ENCODE measurements around the gene PCNX1.

PCNX1 gene

DNA sequence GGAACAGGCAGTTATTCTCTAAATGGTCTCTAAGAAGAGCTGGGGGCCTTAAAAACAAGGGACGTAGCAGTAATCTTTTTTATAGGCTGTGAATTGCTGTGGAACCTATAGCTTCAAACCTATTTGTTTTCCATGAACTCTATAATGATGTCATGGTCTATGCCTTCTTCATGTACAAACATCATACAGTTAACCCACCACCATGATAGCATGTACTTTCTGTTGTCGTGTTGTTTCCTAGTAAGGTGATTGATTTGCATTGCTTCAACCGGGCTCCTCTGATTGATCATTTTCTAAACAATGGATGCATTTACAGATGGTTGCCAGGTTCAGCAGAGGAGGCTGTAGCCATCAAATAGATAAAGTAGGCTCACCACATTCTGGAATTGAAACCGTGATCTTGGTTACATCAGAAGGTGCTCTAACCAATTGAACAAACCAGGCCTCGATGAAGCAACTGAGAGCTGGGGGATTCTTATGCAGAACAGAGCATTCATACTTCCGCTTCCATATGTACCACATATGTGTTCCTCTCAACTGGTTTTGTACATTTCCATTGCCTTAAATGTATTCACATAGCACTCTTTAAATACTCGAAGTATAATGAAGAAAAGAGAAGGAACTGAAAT, 25.6 kb upstream of the PCNX1 start:
- no peaks in the 10 kb centered on the region for H3K36me3 ChIP-seq (ENCODE audit: insufficient read depth, low read depth, low read length)
- no peak overlapping the region for H3K4me3 ChIP-seq (ENCODE audit: low read length)
- H3K27ac ChIP-seq (ENCODE audit: low read length): no peak overlapping the region
- H3K9me3 ChIP-seq (ENCODE audit: insufficient read depth, low read depth, low read length): no peaks in the 10 kb centered on the region
- no peak overlapping the region for H3K9ac ChIP-seq (ENCODE audit: low read depth, low read length)
- no peaks in the 10 kb centered on the region for H3K27me3 ChIP-seq (ENCODE audit: insufficient read depth, low read length)
- peaks cover 3% of the 10 kb centered on the region; the same call in 1 of the 2 replicates for H3K4me1 ChIP-seq (ENCODE audit: insufficient read depth, low read length)

DNA sequence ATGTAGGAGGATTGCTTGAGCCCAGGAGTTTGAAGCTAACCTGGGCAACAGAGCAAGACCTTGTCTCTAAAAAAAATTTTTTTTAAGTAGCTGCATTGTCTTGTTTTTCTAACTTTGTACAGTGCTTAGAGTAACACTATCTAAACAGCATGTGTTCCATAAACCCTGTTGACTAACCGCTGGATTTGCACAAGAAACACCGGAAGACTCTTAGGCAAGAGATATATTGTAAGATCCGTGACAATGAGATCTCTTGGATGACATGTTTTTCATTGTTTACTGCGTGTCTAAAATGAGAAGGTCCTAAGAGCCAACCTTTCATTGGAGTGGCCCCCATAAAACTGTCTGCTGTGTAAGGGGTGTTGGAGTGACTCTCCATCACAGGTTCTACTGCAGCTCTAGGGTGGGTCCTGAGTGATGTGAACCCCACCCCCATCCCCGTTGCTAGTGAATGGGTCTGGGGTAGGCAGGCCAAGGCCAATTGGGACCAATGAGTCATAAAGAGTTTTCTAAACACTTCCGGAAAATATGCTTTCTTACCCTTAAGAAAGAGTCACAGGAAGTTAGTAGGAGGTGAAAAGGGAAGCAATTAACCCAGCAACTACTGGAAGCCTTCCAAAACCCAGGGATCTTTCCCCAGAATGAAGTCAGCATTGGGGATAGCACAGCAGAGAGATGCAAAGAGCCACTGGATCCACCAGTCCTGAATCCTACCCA, 24.3 kb upstream of the PCNX1 start:
- H3K36me3 ChIP-seq (ENCODE audit: insufficient read depth, low read depth, low read length): no peaks in the 10 kb centered on the region
- H3K9ac ChIP-seq (ENCODE audit: low read depth, low read length): no peak overlapping the region
- H3K4me3 ChIP-seq (ENCODE audit: low read length): no peak overlapping the region
- H3K9me3 ChIP-seq (ENCODE audit: insufficient read depth, low read depth, low read length): no peaks in the 10 kb centered on the region
- H3K4me1 ChIP-seq (ENCODE audit: insufficient read depth, low read length): peaks cover 7% of the 10 kb centered on the region; the same call in 1 of the 2 replicates
- H3K27me3 ChIP-seq (ENCODE audit: insufficient read depth, low read length): no peaks in the 10 kb centered on the region
- no peak overlapping the region for H3K27ac ChIP-seq (ENCODE audit: low read length)

DNA sequence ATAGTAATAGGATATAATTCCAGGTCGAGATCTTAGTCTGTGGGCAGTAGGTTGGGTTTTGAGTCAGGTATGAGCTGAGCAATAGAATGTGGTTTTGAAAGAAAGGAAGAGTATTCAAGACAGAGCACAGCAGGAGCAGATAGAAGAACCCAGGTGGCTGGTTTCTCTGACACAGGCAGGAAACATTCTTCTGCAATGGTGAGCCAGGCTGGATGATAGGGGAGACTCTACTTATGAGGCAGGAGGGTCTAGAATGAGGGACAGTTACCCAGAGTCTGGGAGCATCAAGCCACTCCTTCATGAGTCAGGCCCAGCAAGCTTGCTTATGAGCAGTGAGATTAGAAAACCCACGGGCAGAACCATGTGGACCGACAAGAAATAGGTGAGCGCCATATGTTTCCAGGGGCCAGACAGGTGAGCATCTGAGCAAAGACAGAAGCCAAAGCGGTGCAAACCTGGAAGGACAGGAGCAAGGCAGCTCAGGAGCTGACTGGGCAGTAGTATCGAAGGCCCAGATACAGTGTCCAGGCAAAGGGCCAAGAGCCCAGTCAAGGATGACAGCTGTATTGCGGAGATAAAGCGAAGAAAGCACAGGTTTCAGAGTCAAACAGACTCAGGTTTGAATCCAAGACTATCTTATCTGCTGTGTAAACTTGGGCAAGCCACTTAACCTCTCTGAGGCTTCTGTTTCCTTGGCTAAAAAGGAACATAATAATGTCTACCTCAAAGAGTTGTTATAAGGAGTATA, 22.5 kb upstream of the PCNX1 start:
- no peak overlapping the region for H3K9ac ChIP-seq (ENCODE audit: low read depth, low read length)
- no peak overlapping the region for H3K27ac ChIP-seq (ENCODE audit: low read length)
- H3K36me3 ChIP-seq (ENCODE audit: insufficient read depth, low read depth, low read length): no peaks in the 10 kb centered on the region
- no peaks in the 10 kb centered on the region for H3K9me3 ChIP-seq (ENCODE audit: insufficient read depth, low read depth, low read length)
- H3K4me3 ChIP-seq (ENCODE audit: low read length): no peak overlapping the region
- peaks cover 7% of the 10 kb centered on the region; the same call in 1 of the 2 replicates for H3K4me1 ChIP-seq (ENCODE audit: insufficient read depth, low read length)
- H3K27me3 ChIP-seq (ENCODE audit: insufficient read depth, low read length): no peaks in the 10 kb centered on the region

DNA sequence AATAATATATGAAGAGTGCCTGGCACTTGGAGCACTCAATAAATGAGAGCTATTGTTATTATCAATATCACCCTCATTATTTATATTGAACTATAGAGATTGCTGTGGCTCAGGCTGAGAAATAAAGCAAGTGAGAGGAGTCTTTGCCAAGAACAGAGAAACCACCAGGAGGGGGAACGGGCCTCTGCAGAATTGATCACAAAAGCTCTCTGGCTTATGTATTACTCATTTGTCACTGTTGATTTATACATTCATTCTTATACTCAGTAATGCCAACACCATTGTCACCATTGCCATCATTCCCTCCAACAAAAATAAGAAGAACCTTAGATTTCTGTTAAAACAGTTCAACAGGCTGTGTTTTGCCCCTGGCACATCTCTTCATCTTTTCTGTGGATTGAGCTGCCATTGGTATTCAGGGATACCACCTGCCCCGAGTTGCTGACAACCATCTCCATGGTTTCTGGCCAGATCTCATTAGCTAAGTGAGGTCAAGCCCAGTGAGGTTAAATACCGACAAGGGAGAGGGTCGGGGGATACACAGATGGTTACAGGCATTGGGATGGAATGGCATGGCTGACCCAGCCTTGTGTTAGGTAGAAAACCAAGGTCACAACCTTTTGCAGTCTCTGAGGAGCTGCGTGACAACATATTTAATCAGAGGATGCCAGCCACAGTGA, 21.8 kb upstream of the PCNX1 start:
- Histone ChIP-seq H3K9me3 (ENCODE audit: insufficient read depth, low read depth, low read length) (no peaks in the 10 kb centered on the region), H3K4me3 (ENCODE audit: low read length) (no peak overlapping the region), H3K4me1 (ENCODE audit: insufficient read depth, low read length) (peaks cover 7% of the 10 kb centered on the region; the same call in 1 of the 2 replicates), H3K36me3 (ENCODE audit: insufficient read depth, low read depth, low read length) (no peaks in the 10 kb centered on the region), H3K27me3 (ENCODE audit: insufficient read depth, low read length) (no peaks in the 10 kb centered on the region), H3K27ac (ENCODE audit: low read length) (no peak overlapping the region), H3K9ac (ENCODE audit: low read depth, low read length) (no peak overlapping the region)

DNA sequence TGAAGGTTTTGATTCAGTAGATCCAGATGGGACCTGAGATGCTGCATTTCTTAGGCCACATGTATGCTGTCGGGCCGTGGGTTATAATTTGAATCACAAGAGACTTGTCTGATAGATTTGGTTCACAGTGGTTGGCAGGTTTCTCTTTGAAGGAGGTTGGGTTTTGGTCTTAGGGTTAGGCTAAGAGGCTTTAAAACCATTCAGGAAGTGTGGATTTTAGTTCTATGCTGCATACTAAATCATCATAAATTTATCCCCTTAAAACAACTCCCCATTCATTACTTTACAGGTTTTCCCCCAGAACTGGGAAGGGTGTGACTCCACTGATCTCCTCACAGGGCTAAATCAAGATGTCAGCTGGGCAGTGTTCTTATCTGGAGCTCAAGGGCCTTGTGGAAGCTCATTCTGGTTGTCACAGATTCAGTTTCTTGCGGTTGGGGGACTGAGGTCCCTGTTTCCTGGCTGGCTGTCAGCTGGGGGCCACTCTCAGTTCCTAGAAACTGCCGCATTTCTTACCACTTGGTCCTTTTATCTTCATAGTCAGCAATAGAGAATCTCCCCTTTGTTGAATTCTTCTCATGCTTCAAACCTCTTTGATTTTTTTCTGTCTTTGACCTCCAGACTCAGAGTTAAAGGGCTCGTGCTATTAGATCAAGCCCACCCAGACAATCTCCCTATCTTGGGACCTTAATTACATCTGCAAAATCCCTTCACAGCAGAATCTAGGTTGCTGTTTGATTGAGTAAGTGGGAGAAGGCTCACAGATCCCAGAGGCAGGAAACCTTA, 20.6 kb upstream of the PCNX1 start:
- Histone ChIP-seq H3K4me1 (ENCODE audit: insufficient read depth, low read length) (peaks cover 7% of the 10 kb centered on the region; the same call in 1 of the 2 replicates), H3K9me3 (ENCODE audit: insufficient read depth, low read depth, low read length) (no peaks in the 10 kb centered on the region), H3K9ac (ENCODE audit: low read depth, low read length) (no peak overlapping the region), H3K27ac (ENCODE audit: low read length) (no peak overlapping the region), H3K27me3 (ENCODE audit: insufficient read depth, low read length) (no peaks in the 10 kb centered on the region), H3K36me3 (ENCODE audit: insufficient read depth, low read depth, low read length) (no peaks in the 10 kb centered on the region), H3K4me3 (ENCODE audit: low read length) (no peak overlapping the region)

DNA sequence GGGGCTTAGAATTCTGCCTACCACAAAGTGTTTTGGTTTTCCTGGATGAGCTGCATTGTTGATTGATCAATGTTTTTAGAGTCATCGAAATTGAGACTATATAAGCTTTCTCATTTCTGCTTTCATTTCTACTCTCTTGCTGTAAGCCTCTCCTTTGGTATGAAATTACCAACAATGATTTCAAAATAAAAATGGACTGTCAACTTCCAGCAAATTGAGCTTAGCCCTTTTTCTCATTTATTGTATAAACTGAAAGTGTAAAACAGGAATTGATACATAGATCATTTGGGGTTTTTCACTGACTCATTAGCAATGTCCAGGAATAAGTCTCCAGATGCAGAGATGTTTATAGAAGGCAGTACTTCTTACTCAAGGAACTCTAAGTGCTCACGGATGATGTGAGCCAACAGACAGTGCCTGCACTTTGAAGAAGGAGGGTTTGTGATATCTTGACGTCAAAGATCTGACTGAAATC, 20.0 kb upstream of the PCNX1 start:
- H3K9me3 ChIP-seq (ENCODE audit: insufficient read depth, low read depth, low read length): no peaks in the 10 kb centered on the region
- H3K36me3 ChIP-seq (ENCODE audit: insufficient read depth, low read depth, low read length): no peaks in the 10 kb centered on the region
- no peak overlapping the region for H3K27ac ChIP-seq (ENCODE audit: low read length)
- no peaks in the 10 kb centered on the region for H3K27me3 ChIP-seq (ENCODE audit: insufficient read depth, low read length)
- no peak overlapping the region for H3K9ac ChIP-seq (ENCODE audit: low read depth, low read length)
- no peak overlapping the region for H3K4me3 ChIP-seq (ENCODE audit: low read length)
- peaks cover 7% of the 10 kb centered on the region; the same call in 1 of the 2 replicates for H3K4me1 ChIP-seq (ENCODE audit: insufficient read depth, low read length)

DNA sequence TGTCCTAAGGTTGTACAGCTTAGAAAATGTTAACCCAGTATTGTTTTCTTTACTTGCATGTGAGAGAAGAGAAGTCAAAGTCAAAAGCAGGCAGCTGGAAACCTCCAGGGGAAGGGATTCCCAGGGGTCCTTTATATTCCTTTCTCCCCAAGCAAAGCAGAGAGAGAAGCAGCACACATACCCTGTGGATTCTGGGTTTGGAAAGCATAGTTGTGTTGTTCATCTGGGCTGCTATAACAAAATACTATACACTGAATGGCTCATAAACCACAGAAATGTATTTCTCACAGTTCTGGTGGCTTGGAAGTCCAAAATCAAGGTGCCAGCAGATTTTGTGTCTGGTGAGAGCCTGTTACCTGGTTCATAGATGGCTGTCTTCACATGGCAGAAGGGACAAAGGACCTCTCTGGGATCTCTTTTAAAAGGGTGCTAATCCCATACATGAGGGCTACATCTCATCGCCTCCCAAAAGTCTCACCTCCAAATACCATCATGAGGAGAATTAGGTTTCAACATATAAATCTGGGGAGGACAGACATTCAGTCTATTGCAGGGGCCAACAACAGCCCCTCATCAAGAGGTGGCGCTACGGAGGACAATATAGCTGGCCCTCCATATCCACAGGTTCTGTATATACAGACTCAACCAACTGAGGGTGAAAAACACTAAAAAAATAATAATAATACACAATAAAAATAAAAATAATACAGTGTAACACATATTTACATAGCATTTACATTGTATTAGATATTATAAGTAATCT, 19.3 kb upstream of the PCNX1 start:
- H3K4me3 ChIP-seq (ENCODE audit: low read length): no peak overlapping the region
- H3K27me3 ChIP-seq (ENCODE audit: insufficient read depth, low read length): no peaks in the 10 kb centered on the region
- no peak overlapping the region for H3K27ac ChIP-seq (ENCODE audit: low read length)
- no peak overlapping the region for H3K9ac ChIP-seq (ENCODE audit: low read depth, low read length)
- no peaks in the 10 kb centered on the region for H3K36me3 ChIP-seq (ENCODE audit: insufficient read depth, low read depth, low read length)
- H3K9me3 ChIP-seq (ENCODE audit: insufficient read depth, low read depth, low read length): no peaks in the 10 kb centered on the region
- peaks cover 7% of the 10 kb centered on the region; the same call in 1 of the 2 replicates for H3K4me1 ChIP-seq (ENCODE audit: insufficient read depth, low read length)

DNA sequence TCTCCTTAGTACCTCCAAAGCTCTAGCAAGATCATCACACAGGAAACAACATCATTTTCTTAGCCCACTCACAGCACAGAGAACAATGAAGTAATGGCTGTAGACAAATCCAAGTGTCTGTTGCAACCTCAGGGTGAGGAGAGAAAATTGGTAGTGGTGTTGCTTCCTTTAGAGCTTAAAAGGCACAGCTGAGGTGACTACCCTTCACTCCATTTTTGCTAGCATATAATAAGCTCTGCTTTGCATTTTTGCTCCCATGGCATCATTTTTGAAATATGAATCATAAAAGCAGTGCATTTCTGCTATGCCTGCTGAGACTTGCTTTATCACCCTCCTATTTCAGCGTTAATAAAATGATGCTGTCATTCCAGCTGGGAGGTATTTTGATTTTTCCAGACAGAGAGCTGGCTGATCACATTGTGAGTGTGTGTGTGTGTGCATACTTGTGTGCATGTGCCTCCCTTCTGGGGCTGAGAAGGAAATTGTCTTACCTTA, 18.5 kb upstream of the PCNX1 start:
- Histone ChIP-seq H3K36me3 (ENCODE audit: insufficient read depth, low read depth, low read length) (no peaks in the 10 kb centered on the region), H3K4me3 (ENCODE audit: low read length) (no peak overlapping the region), H3K27ac (ENCODE audit: low read length) (no peak overlapping the region), H3K9ac (ENCODE audit: low read depth, low read length) (no peak overlapping the region), H3K9me3 (ENCODE audit: insufficient read depth, low read depth, low read length) (no peaks in the 10 kb centered on the region), H3K27me3 (ENCODE audit: insufficient read depth, low read length) (no peaks in the 10 kb centered on the region), H3K4me1 (ENCODE audit: insufficient read depth, low read length) (peaks cover 7% of the 10 kb centered on the region; the same call in 1 of the 2 replicates)

DNA sequence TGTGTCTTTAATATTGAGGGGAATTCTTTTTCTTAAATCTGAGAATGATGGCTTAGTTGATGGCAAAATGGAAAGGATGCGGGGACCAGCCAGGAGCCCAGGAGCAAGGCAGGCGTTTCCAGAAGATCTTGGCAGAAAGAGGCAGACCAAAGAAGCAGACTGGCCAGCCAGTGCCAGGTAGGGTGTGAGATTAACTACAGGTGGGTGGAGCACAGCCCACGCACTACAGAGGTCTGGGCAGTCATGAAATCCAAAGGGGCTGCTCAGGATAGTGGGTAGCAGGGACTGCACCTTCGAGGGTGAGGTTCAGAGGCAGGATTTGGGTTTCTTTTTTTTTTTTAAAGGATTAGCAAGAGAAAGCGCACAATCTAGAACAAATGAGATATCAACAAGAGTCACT, 17.7 kb upstream of the PCNX1 start:
- peaks cover 7% of the 10 kb centered on the region; the same call in 1 of the 2 replicates for H3K4me1 ChIP-seq (ENCODE audit: insufficient read depth, low read length)
- H3K27ac ChIP-seq (ENCODE audit: low read length): no peak overlapping the region
- no peaks in the 10 kb centered on the region for H3K36me3 ChIP-seq (ENCODE audit: insufficient read depth, low read depth, low read length)

DNA sequence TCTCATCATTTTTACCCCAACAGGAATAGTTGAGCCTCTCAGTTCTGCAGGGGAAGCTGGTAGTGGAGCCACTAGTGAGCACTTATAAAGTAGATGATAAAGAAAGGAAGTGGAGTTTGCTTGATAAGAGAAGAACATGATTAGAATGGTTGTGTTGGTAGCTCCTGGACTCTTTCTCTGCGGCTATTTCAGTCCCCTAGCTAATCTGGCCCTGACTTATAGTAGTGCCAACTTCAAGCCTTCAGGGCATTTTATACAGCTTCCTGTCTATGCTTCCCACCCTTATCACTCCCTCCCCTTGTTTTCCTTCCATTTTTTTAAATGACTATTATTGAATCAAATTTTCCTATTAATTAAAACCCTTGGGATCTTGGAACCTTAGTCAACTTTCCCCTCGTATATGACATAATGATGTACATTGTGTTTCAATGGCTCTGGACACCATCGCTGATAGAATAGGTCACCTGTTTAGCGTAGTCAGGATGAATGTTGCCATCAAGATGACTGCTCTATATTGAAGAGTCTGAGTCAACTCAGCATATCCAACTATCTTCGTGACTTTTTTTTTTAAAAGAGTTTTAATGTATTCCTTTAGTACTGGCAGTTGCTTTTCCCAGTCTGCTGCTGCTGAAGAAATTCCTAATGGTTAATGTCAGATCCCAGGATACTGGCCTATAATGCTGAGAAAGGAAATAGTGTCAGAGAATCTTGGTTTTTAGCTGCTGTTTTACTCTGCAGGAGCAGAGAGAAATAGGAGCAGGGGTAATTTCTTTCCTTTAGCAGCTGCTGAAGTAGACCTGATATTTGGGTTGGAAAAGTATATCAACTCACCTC, 16.2 kb upstream of the PCNX1 start:
- Histone ChIP-seq H3K9ac (ENCODE audit: low read depth, low read length) (no peak overlapping the region), H3K27ac (ENCODE audit: low read length) (no peak overlapping the region), H3K4me3 (ENCODE audit: low read length) (no peak overlapping the region), H3K36me3 (ENCODE audit: insufficient read depth, low read depth, low read length) (no peaks in the 10 kb centered on the region), H3K4me1 (ENCODE audit: insufficient read depth, low read length) (peaks cover 7% of the 10 kb centered on the region; the same call in 1 of the 2 replicates), H3K9me3 (ENCODE audit: insufficient read depth, low read depth, low read length) (no peaks in the 10 kb centered on the region), H3K27me3 (ENCODE audit: insufficient read depth, low read length) (no peaks in the 10 kb centered on the region)

More for the DNA sequence above, 17.7 kb upstream of the PCNX1 start:
- H3K27me3 ChIP-seq (ENCODE audit: insufficient read depth, low read length): no peaks in the 10 kb centered on the region
- H3K9ac ChIP-seq (ENCODE audit: low read depth, low read length): no peak overlapping the region
- H3K9me3 ChIP-seq (ENCODE audit: insufficient read depth, low read depth, low read length): no peaks in the 10 kb centered on the region
- H3K4me3 ChIP-seq (ENCODE audit: low read length): no peak overlapping the region

All from iPS-20b (cell line).